CD14-positive monocyte (primary cell): ENCODE measurements around the gene POLD2. TPM values are rescaled to one million over a fixed set of nuclear protein-coding genes. Genes with fewer than 3 reads are reported as not detected.

Experiments
- DNase-seq, 3 donors: peaks; one replicate each; pipeline ENCODE4 v3.0.0-alpha.2; 2011 to 2022
- H2AFZ ChIP-seq: 2 replicates; pipeline ENCODE4 v1.6.0; 2012; ENCODE audit warnings: mild to moderate bottlenecking, low read depth, low read length, inconsistent platforms; ENCODE audit not compliant: insufficient read depth, poor library complexity, severe bottlenecking
- H3K27ac ChIP-seq, 2 donors: 1 replicate in 1 of 2; 2 replicates in 1 of 2; pipeline ENCODE4 v1.5.1; 2012 to 2013; ENCODE audit warnings: low read length in 2 of 2, control low read depth in 1 of 2, inconsistent platforms in 1 of 2, low read depth in 1 of 2, mild to moderate bottlenecking in 1 of 2
- H3K27me3 ChIP-seq, 2 donors: one replicate each; pipeline versions ENCODE4 v1.6.0 to v1.6.1; 2011 to 2013; ENCODE audit warnings: low read length in 2 of 2; ENCODE audit not compliant: control insufficient read depth in 2 of 2, insufficient read depth in 2 of 2
- H3K36me3 ChIP-seq, 2 donors: replicated peaks in 1 of 2; 1 replicate in 1 of 2; 2 replicates in 1 of 2; pipeline versions ENCODE4 v1.5.1 to v1.6.1; 2012 to 2013; ENCODE audit warnings: low read length in 2 of 2, control low read depth in 1 of 2, inconsistent platforms in 1 of 2, mild to moderate bottlenecking in 1 of 2; ENCODE audit not compliant: insufficient read depth in 2 of 2, control insufficient read depth in 1 of 2
- H3K4me1 ChIP-seq, 2 donors: 1 replicate in 1 of 2; 2 replicates in 1 of 2; pipeline versions ENCODE4 v1.5.1 to v1.6.1; 2012 to 2013; ENCODE audit warnings: low read length in 2 of 2, control low read depth in 1 of 2, inconsistent platforms in 1 of 2, mild to moderate bottlenecking in 1 of 2, moderate library complexity in 1 of 2; ENCODE audit not compliant: insufficient read depth in 2 of 2, control insufficient read depth in 1 of 2
- H3K4me2 ChIP-seq: replicated peaks from 2 replicates; pipeline ENCODE3; 2012; ENCODE audit warnings: low read length, moderate library complexity, mild to moderate bottlenecking; ENCODE audit not compliant: poor library complexity, severe bottlenecking; ENCODE audit errors: extremely low read depth
- H3K4me3 ChIP-seq, 3 experiments: fragments of 200-600 bp in 1 of 3; sonication (generic) in 1 of 3; replicated peaks in 1 of 3; 1 replicate in 2 of 3; 2 replicates in 1 of 3; pipeline ENCODE4 v1.5.1; 2011 to 2013; ENCODE audit warnings: low read length in 3 of 3, mild to moderate bottlenecking in 3 of 3, control low read depth in 2 of 3, low read depth in 2 of 3, inconsistent platforms in 1 of 3, moderate library complexity in 1 of 3
- H3K79me2 ChIP-seq: 2 replicates; pipeline ENCODE4 v1.6.0; 2012; ENCODE audit warnings: mild to moderate bottlenecking, control low read depth, inconsistent platforms, low read length, moderate library complexity; ENCODE audit not compliant: insufficient read depth
- H3K9ac ChIP-seq: 2 replicates; pipeline ENCODE4 v1.6.0; 2017; ENCODE audit warnings: low read length, mild to moderate bottlenecking; ENCODE audit not compliant: insufficient read depth, poor library complexity, severe bottlenecking
- H3K9me3 ChIP-seq, 2 donors: replicated peaks in 1 of 2; 1 replicate in 1 of 2; 2 replicates in 1 of 2; pipeline versions ENCODE4 v1.5.1 to v1.6.1; 2012 to 2013; ENCODE audit warnings: low read length in 2 of 2, control low read depth in 1 of 2; ENCODE audit not compliant: control insufficient read depth in 1 of 2, insufficient read depth in 1 of 2
- H4K20me1 ChIP-seq: 2 replicates; pipeline ENCODE4 v1.6.0; 2012; ENCODE audit warnings: mild to moderate bottlenecking, low read length, control low read depth, moderate library complexity; ENCODE audit not compliant: insufficient read depth
- H3K27ac Mint-ChIP-seq, 7 donors: one replicate each; pipeline ENCODE4 v1.8.0; 2020; ENCODE audit warnings: mild to moderate bottlenecking in 7 of 7, mixed read lengths in 7 of 7, moderate library complexity in 6 of 7, inconsistent platforms in 2 of 7
- H3K27me3 Mint-ChIP-seq, 3 donors: one replicate each; pipeline ENCODE4 v1.8.0; 2021 to 2022; ENCODE audit warnings: low read depth in 3 of 3, mild to moderate bottlenecking in 3 of 3, mixed read lengths in 3 of 3, moderate library complexity in 3 of 3, inconsistent platforms in 1 of 3
- H3K36me3 Mint-ChIP-seq, 2 donors: one replicate each; pipeline ENCODE4 v1.8.0; 2020; ENCODE audit warnings: mixed read lengths in 2 of 2, inconsistent platforms in 1 of 2, mild to moderate bottlenecking in 1 of 2
- H3K4me1 Mint-ChIP-seq: one replicate; pipeline ENCODE4 v1.8.0; 2020; ENCODE audit warnings: mild to moderate bottlenecking, mixed read lengths
- H3K4me3 Mint-ChIP-seq, 2 donors: one replicate each; pipeline ENCODE4 v1.8.0; 2020; ENCODE audit warnings: mild to moderate bottlenecking in 2 of 2, mixed read lengths in 2 of 2, moderate library complexity in 1 of 2
- H3K9me3 Mint-ChIP-seq, 7 donors: one replicate each; pipeline ENCODE4 v1.8.0; 2020 to 2022; ENCODE audit warnings: mixed read lengths in 7 of 7, mild to moderate bottlenecking in 6 of 7, moderate library complexity in 6 of 7, inconsistent platforms in 2 of 7
- WGBS: methylation state at CpG from one replicate; pipeline ENCODE4 v1.1.5; 2013; ENCODE audit warnings: missing lambda C conversion rate; ENCODE audit not compliant: insufficient coverage; 5-methylcytosine and 5-hydroxymethylcytosine counted together
- intact Hi-C, 2 donors: fragments of 100-400 bp; cut with micrococcal nuclease; formaldehyde crosslinking; loops; one replicate each; pipeline versions ENCODE4 v1.15.0 to v1.15.1; 2023
- polyA plus RNA-seq, 3 donors: library from polyadenylated mRNA; depleted of rRNA in 1 of 3; unstranded in 2 of 3; stranded (reverse) in 1 of 3; fragments of 300-500 nt in 2 of 3; fragments of >200 nt in 1 of 3; fragmentation: Illumina TruSeq in 2 of 3; gene quantifications; 1 replicate in 2 of 3; 2 replicates in 1 of 3; pipeline ENCODE4 v1.2.3, GENCODE V29; 2012 to 2021
- TF ChIP-seq, protein P1 (sequence below): fragments of 200-600 bp; IDR thresholded peaks from one replicate; pipeline ENCODE4 v1.8.0; 2022; ENCODE audit warnings: antibody characterized with exemption, mild to moderate bottlenecking

The POLD2 gene
- polyA plus RNA-seq, 3 donors = 24.1 to 27.1 (median 25.7) TPM

DNA sequence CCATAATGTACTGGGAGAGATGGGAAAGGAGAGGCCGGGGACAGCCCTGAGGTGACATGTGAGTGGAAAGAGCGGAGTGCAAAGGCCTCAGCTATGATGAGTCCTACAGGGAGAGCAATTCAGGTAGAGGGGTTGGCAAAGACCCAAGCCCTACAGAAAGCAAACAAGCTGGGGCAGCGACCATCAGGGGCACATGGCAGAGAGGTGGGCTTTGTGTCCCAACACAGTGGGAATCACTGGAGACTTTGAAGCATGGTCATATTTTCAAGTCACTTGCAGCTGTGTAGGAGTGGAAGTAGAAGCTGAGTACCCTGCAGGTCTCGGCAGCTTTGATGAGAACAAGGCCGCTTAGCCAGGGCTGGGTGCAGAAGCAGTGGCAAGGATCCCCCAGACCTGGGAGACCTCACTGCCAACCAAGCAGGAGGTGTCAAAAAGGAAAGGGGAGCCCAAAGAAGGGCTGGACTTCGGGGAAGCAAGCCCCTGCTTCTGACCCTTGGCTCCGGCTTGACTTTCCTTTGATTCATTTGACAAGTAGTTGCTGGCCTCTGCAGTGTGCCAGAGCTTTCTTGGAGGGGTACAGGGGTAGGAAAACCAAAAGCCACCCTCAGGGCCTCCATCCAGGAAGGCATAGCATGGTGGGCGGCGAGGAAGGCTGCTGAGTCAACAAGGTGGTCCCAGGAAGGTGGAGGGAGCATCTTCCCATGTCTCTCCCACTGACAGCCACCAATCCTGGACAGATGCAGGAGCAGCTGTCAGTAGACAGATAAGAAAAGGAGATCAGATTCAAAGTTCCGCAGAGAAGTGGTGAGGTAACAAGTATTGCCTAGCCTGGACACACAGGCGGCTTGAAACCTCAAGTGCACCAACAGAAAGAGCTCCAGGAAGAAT lies 56.0 kb downstream of the POLD2 start:
- WGBS = 96% methylated on average over 8 of the region's 11 CpGs
- intact Hi-C loops = no loop called here

DNA sequence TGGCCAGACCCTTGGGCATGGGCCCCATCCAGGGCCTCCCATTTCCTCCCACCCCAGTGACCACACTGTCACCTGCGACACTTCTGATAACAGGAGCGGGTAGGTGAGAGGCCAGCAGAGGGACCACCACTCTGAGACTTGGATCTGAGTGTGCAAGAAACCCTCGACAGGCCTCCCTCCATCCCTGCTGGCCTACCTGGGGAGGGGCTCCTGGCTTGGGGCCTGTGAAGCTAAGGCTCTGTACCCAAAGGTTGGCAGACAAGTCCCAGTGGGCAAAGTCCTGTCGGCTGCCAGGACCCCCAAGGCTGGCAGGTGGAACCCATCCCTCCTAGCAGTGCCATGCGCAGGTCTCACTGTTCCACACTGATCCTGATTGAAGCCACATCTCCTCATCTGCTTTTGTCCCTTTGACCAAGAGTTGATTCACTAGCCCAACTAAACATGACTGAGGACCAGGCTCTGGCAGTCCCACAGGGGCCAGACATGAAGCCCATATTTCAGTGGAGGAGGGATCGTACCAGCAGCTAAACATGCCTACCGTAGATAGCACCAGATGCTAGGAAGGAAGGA lies 56.8 kb downstream of the POLD2 start:
- Histone ChIP-seq H3K9ac (no peak overlapping the region), H3K27me3 (no peaks in the 10 kb centered on the region), H4K20me1 (peaks cover 61% of the 10 kb centered on the region), H3K79me2 (no peaks in the 10 kb centered on the region), H3K4me1 (no peaks in the 10 kb centered on the region), H3K36me3 (peaks cover 9 to 10% of the 10 kb centered on the region in 2 donors), H3K4me3 (no peak overlapping the region), H3K9me3 (no peaks in the 10 kb centered on the region), H3K4me2 (no peak overlapping the region), H2AFZ (no peak overlapping the region), H3K27ac (no peak overlapping the region)
- intact Hi-C loops = no loop called here
- Mint-ChIP-seq H3K27me3 (peaks cover 0 to 24% (median 4%) of the 10 kb centered on the region in 3 donors), H3K9me3 (peaks cover 0 to 3% (median 0%) of the 10 kb centered on the region in 7 donors), H3K27ac (peak overlapping the region in 3 of 7 donors; percentile 19 to 51 (median 41)), H3K4me1 (peaks cover 18% of the 10 kb centered on the region), H3K4me3 (no peak overlapping the region), H3K36me3 (peaks cover 6 to 7% of the 10 kb centered on the region in 2 donors)
- no peak for DNase-seq
- 78% methylated on average over 7 of the region's 7 CpGs for WGBS
- TF ChIP-seq, protein P1, sequence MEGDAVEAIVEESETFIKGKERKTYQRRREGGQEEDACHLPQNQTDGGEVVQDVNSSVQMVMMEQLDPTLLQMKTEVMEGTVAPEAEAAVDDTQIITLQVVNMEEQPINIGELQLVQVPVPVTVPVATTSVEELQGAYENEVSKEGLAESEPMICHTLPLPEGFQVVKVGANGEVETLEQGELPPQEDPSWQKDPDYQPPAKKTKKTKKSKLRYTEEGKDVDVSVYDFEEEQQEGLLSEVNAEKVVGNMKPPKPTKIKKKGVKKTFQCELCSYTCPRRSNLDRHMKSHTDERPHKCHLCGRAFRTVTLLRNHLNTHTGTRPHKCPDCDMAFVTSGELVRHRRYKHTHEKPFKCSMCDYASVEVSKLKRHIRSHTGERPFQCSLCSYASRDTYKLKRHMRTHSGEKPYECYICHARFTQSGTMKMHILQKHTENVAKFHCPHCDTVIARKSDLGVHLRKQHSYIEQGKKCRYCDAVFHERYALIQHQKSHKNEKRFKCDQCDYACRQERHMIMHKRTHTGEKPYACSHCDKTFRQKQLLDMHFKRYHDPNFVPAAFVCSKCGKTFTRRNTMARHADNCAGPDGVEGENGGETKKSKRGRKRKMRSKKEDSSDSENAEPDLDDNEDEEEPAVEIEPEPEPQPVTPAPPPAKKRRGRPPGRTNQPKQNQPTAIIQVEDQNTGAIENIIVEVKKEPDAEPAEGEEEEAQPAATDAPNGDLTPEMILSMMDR = no peak

More for the DNA sequence above, 56.0 kb downstream of the POLD2 start:
- Histone ChIP-seq H3K4me1 (no peaks in the 10 kb centered on the region), H3K79me2 (no peaks in the 10 kb centered on the region), H2AFZ (no peak overlapping the region), H3K9me3 (no peaks in the 10 kb centered on the region), H3K4me2 (no peak overlapping the region), H3K4me3 (no peak overlapping the region), H3K27ac (no peak overlapping the region), H4K20me1 (peaks cover 54% of the 10 kb centered on the region), H3K27me3 (no peaks in the 10 kb centered on the region), H3K36me3 (peaks cover 2 to 3% of the 10 kb centered on the region in 2 donors), H3K9ac (no peak overlapping the region)
- no peak overlapping the region for H3K4me3 Mint-ChIP-seq
- peaks cover 26% of the 10 kb centered on the region for H3K4me1 Mint-ChIP-seq
- TF ChIP-seq, protein P1 = no peak
- DNase-seq = no peak
- H3K36me3 Mint-ChIP-seq = peaks cover 3 to 7% of the 10 kb centered on the region in 2 donors
- peaks cover 0 to 3% (median 0%) of the 10 kb centered on the region in 7 donors for H3K9me3 Mint-ChIP-seq
- peak overlapping the region in 2 of 7 donors; percentile 7 to 8 for H3K27ac Mint-ChIP-seq
- peaks cover 0 to 24% (median 4%) of the 10 kb centered on the region in 3 donors for H3K27me3 Mint-ChIP-seq
